ENCODE data around the gene COL6A2. TPM values are rescaled to one million over a fixed set of nuclear protein-coding genes. Genes with fewer than 3 reads are reported as not detected.
A peak's percentile ranks its signal among the peaks of the same experiment; 100 is the strongest.

The COL6A2 gene
- total RNA-seq, 1 donor from 2014 or later: 157 TPM

GRCh38 chr21:46109313-46110221, 11.7 kb downstream of the COL6A2 start:
- Histone ChIP-seq H3K4me1 (peaks cover 30% of the 10 kb centered on the region), H3K27ac (replicated peaks) (peak overlapping the region; percentile 91), H3K36me3 (peaks cover 30% of the 10 kb centered on the region), H3K27me3 (ENCODE audit: low read depth) (no peaks in the 10 kb centered on the region), H3K9me3 (replicated peaks) (peaks cover 19% of the 10 kb centered on the region), H3K4me3 (peak overlapping the region; percentile 54)
- intact Hi-C loops (cut with micrococcal nuclease): loop anchor here (10.0 kb wide), 1 partner anchor 135 kb away; no protein-coding TSS in a partner anchor
- DNase-seq: no peak
- TF ChIP-seq CTCF (IDR thresholded peaks at IDR 0.05; ENCODE audit: borderline replicate concordance): no peak

- H3K27ac ChIP-seq (replicated peaks): peak overlapping the region; percentile 91
- no peak for TF ChIP-seq CTCF (IDR thresholded peaks at IDR 0.05; ENCODE audit: borderline replicate concordance)
- peaks cover 41% of the 10 kb centered on the region for H3K36me3 ChIP-seq
- H3K9me3 ChIP-seq (replicated peaks): peaks cover 19% of the 10 kb centered on the region
- intact Hi-C loops (cut with micrococcal nuclease): no loop called here
- no peaks in the 10 kb centered on the region for H3K27me3 ChIP-seq (ENCODE audit: low read depth)
- peaks cover 30% of the 10 kb centered on the region for H3K4me1 ChIP-seq
- H3K4me3 ChIP-seq: peak overlapping the region; percentile 54
- peak; percentile 79 for DNase-seq
Measured at GRCh38 chr21:46110499-46111192, 12.7 kb downstream of the COL6A2 start.

GRCh38 chr21:46111193-46111571, 13.3 kb downstream of the COL6A2 start:
- peaks cover 30% of the 10 kb centered on the region for H3K4me1 ChIP-seq
- H3K36me3 ChIP-seq: peaks cover 46% of the 10 kb centered on the region
- no peaks in the 10 kb centered on the region for H3K27me3 ChIP-seq (ENCODE audit: low read depth)
- DNase-seq: no peak
- intact Hi-C loops (cut with micrococcal nuclease): no loop called here
- peaks cover 19% of the 10 kb centered on the region for H3K9me3 ChIP-seq (replicated peaks)
- peak overlapping the region; percentile 91 for H3K27ac ChIP-seq (replicated peaks)
- H3K4me3 ChIP-seq: peak overlapping the region; percentile 54
- no peak for TF ChIP-seq CTCF (IDR thresholded peaks at IDR 0.05; ENCODE audit: borderline replicate concordance)

- no peak for TF ChIP-seq CTCF (IDR thresholded peaks at IDR 0.05; ENCODE audit: borderline replicate concordance)
- DNase-seq: no peak
- H3K36me3 ChIP-seq: peaks cover 55% of the 10 kb centered on the region
- H3K27ac ChIP-seq (replicated peaks): no peak overlapping the region
- H3K9me3 ChIP-seq (replicated peaks): peaks cover 19% of the 10 kb centered on the region
- H3K4me1 ChIP-seq: peaks cover 30% of the 10 kb centered on the region
- no peak overlapping the region for H3K4me3 ChIP-seq
- no peaks in the 10 kb centered on the region for H3K27me3 ChIP-seq (ENCODE audit: low read depth)
- intact Hi-C loops (cut with micrococcal nuclease): no loop called here
Measured at GRCh38 chr21:46111857-46112724, 14.2 kb downstream of the COL6A2 start.

GRCh38 chr21:46112725-46113215, 14.9 kb downstream of the COL6A2 start:
- H3K36me3 ChIP-seq: peaks cover 61% of the 10 kb centered on the region
- intact Hi-C loops (cut with micrococcal nuclease): no loop called here
- peaks cover 30% of the 10 kb centered on the region for H3K4me1 ChIP-seq
- DNase-seq: no peak
- no peak for TF ChIP-seq CTCF (IDR thresholded peaks at IDR 0.05; ENCODE audit: borderline replicate concordance)
- H3K4me3 ChIP-seq: no peak overlapping the region
- no peak overlapping the region for H3K27ac ChIP-seq (replicated peaks)
- H3K9me3 ChIP-seq (replicated peaks): peaks cover 16% of the 10 kb centered on the region
- H3K27me3 ChIP-seq (ENCODE audit: low read depth): no peaks in the 10 kb centered on the region
